Right lobe of liver (tissue), 6 donors: ENCODE results near the gene ENDOV. TPM values are rescaled to one million over a fixed set of nuclear protein-coding genes. Genes with fewer than 3 reads are reported as not detected.

Source experiments
- ATAC-seq, 4 donors: fragments of 200-7000 bp; cut with Tn5 transposase; one replicate each; pipeline ENCODE4 v1.9.1; 2020; ENCODE audit warnings: mild to moderate bottlenecking in 4 of 4, moderate library complexity in 4 of 4
- DNase-seq, 3 donors: peaks; one replicate each; pipeline ENCODE4 v3.0.0-alpha.2; 2020
- H3K27ac ChIP-seq, 3 donors: fragments of 200-600 bp; one replicate each; pipeline ENCODE4 v1.8.0; 2022
- H3K27me3 ChIP-seq, 2 donors: fragments of 200-600 bp; one replicate each; pipeline ENCODE4 v1.8.0; 2022
- H3K36me3 ChIP-seq, 4 donors: fragments of 200-600 bp; sonication (generic) in 1 of 4; one replicate each; pipeline versions ENCODE4 v1.5.1 to v1.8.0; 2017 to 2022; ENCODE audit warnings: control low read depth in 1 of 4
- H3K4me1 ChIP-seq, 4 donors: fragments of 200-600 bp; sonication (generic) in 1 of 4; one replicate each; pipeline versions ENCODE4 v1.5.1 to v1.8.0; 2017 to 2022; ENCODE audit warnings: control low read depth in 1 of 4
- H3K4me3 ChIP-seq, 3 donors: fragments of 200-600 bp; one replicate each; pipeline ENCODE4 v1.8.0; 2022
- H3K9me3 ChIP-seq, 4 donors: fragments of 200-600 bp; sonication (generic) in 1 of 4; one replicate each; pipeline versions ENCODE4 v1.5.1 to v1.8.0; 2017 to 2022; ENCODE audit warnings: control low read depth in 1 of 4
- CTCF ChIP-seq, 4 donors: fragments of 200-600 bp in 3 of 4; fragments of 450-650 bp in 1 of 4; IDR thresholded peaks; one replicate each; pipeline versions ENCODE4 v1.5.1 to v1.8.0; 2016 to 2022; ENCODE audit warnings: antibody characterized with exemption in 4 of 4, mild to moderate bottlenecking in 2 of 4
- POLR2A ChIP-seq: fragments of 450-650 bp; IDR thresholded peaks from one replicate; pipeline ENCODE4 v1.6.1; 2017; ENCODE audit warnings: antibody characterized with exemption, mild to moderate bottlenecking
- WGBS: methylation state at CpG from one replicate; pipeline ENCODE4 v1.1.6; 2018; ENCODE audit warnings: low coverage, low lambda C conversion rate; ENCODE audit not compliant: insufficient coverage; ENCODE audit errors: missing lambda C conversion rate; 5-methylcytosine and 5-hydroxymethylcytosine counted together
- intact Hi-C, 2 donors: fragments of 100-400 bp; cut with DNase I; formaldehyde crosslinking; loops; one replicate each; pipeline versions ENCODE4 v1.11.2 to v1.14.1; 2022
- total RNA-seq, 6 experiments: library from RNA; depleted of rRNA in 2 of 6; stranded (reverse); fragments of >200 nt in 2 of 6; fragmentation: NEBNext Ultra II Directional in 3 of 6; extraction: Animal tissue kit (Norgen Biotek cat#: 25700) in 3 of 6; gene quantifications; one replicate each; pipeline versions ENCODE4 v1.1.0 to v1.2.4, GENCODE V29; 2016 to 2023
- donor health status: DM: no; HTN: yes; CAD: no.
- donor health status: DM: no; HTN: no; CAD: no.
- donor health status: DM: no; HTN: no; CAD: no.
- donor health status: DM: no; HTN: yes; CAD: no.
- donor health status: DM: no; HTN: yes; CAD: no.

Gene ENDOV
- total RNA-seq, 6 experiments from 2014 or later: 6.8 to 14.1 (median 11.3) TPM

GRCh38 chr17:80385046-80385445, 29.9 kb upstream of the ENDOV start:
- WGBS: 60% methylated on average over 1 of the region's 9 CpGs
- no peaks in the 10 kb centered on the region for H3K9me3 ChIP-seq
- no peaks in the 10 kb centered on the region for H3K4me1 ChIP-seq
- no peak overlapping the region for H3K4me3 ChIP-seq
- DNase-seq (peak in 1 of 3 donors; percentile 34), ATAC-seq (no peak)
- H3K27ac ChIP-seq: no peak overlapping the region
- TF ChIP-seq CTCF (IDR thresholded peaks at IDR 0.05): no peak
- TF ChIP-seq POLR2A: no peak
- no peaks in the 10 kb centered on the region for H3K27me3 ChIP-seq
- peaks cover 5 to 100% (median 55%) of the 10 kb centered on the region in 4 donors for H3K36me3 ChIP-seq
- intact Hi-C loops: no loop called here

GRCh38 chr17:80386341-80386740, 28.6 kb upstream of the ENDOV start:
- Histone ChIP-seq H3K27ac (no peak overlapping the region), H3K9me3 (no peaks in the 10 kb centered on the region), H3K4me1 (no peaks in the 10 kb centered on the region), H3K36me3 (peaks cover 5 to 100% (median 54%) of the 10 kb centered on the region in 4 donors), H3K27me3 (no peaks in the 10 kb centered on the region), H3K4me3 (no peak overlapping the region)
- intact Hi-C loops: no loop called here
- ATAC-seq: no peak
- TF ChIP-seq CTCF (IDR thresholded peaks at IDR 0.05) (no peak), POLR2A (no peak)
- 100% methylated on average over 6 of the region's 14 CpGs for WGBS
- DNase-seq: no peak

- DNase-seq (peak in 1 of 3 donors; percentile 28), ATAC-seq (no peak)
- WGBS: 83% methylated on average over 2 of the region's 7 CpGs
- no peaks in the 10 kb centered on the region for H3K4me1 ChIP-seq
- intact Hi-C loops: no loop called here
- H3K27ac ChIP-seq: no peak overlapping the region
- H3K4me3 ChIP-seq: no peak overlapping the region
- no peak for TF ChIP-seq POLR2A
- no peak for TF ChIP-seq CTCF (IDR thresholded peaks at IDR 0.05)
- no peaks in the 10 kb centered on the region for H3K9me3 ChIP-seq
- H3K27me3 ChIP-seq: no peaks in the 10 kb centered on the region
- H3K36me3 ChIP-seq: peaks cover 5 to 98% (median 52%) of the 10 kb centered on the region in 4 donors
These were observed 27.9 kb upstream of the ENDOV start for GRCh38 chr17:80387071-80387470.

GRCh38 chr17:80388175-80388574, 26.8 kb upstream of the ENDOV start:
- Histone ChIP-seq H3K27ac (no peak overlapping the region), H3K36me3 (peaks cover 5 to 98% (median 52%) of the 10 kb centered on the region in 4 donors), H3K4me1 (no peaks in the 10 kb centered on the region), H3K9me3 (no peaks in the 10 kb centered on the region), H3K4me3 (no peak overlapping the region), H3K27me3 (no peaks in the 10 kb centered on the region)
- DNase-seq (peak in 1 of 3 donors; percentile 21), ATAC-seq (no peak)
- intact Hi-C loops: no loop called here
- WGBS: 96% methylated on average over 11 of the region's 15 CpGs
- TF ChIP-seq CTCF (IDR thresholded peaks at IDR 0.05): no peak
- TF ChIP-seq POLR2A: no peak

- H3K27ac ChIP-seq: no peak overlapping the region
- no peaks in the 10 kb centered on the region for H3K9me3 ChIP-seq
- intact Hi-C loops: no loop called here
- no peak overlapping the region for H3K4me3 ChIP-seq
- ATAC-seq (no peak), DNase-seq (no peak)
- no peaks in the 10 kb centered on the region for H3K4me1 ChIP-seq
- no peaks in the 10 kb centered on the region for H3K27me3 ChIP-seq
- TF ChIP-seq POLR2A (no peak), CTCF (IDR thresholded peaks at IDR 0.05) (no peak)
- H3K36me3 ChIP-seq: peaks cover 5 to 98% (median 54%) of the 10 kb centered on the region in 4 donors
- WGBS: 99% methylated on average over 8 of the region's 10 CpGs
These were observed 26.4 kb upstream of the ENDOV start for GRCh38 chr17:80388601-80389000.
